ENCODE measurements around the gene ELMO2. TPM values are rescaled to one million over a fixed set of nuclear protein-coding genes. Genes with fewer than 3 reads are reported as not detected.
A peak's percentile ranks its signal among the peaks of the same experiment; 100 is the strongest.

ELMO2 gene
- total RNA-seq, 1 donor, result 48.4 TPM

DNA sequence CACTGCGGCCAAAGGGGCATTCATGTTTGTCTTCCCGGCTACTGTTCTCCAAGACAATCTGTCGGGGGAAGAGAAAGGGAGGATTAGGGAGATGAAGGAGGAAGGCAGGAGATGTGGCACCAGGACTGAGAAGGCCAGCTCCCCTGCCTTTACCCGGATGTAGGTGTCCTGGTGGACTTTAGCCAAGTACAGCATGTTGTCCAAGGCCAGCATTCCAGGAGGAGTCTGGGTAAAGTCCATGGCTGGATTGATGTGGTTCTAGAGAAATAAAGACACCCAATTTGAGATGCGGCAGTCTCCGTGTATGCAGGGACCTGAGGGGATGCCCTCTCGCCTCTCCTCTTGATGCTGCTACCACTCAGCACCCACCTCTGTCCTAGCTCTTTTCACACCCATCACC lies 32.0 kb downstream of the ELMO2 start:
- H3K4me3 ChIP-seq (ENCODE audit: low read depth, low read length), result no peak overlapping the region
- TF ChIP-seq, protein P1, sequence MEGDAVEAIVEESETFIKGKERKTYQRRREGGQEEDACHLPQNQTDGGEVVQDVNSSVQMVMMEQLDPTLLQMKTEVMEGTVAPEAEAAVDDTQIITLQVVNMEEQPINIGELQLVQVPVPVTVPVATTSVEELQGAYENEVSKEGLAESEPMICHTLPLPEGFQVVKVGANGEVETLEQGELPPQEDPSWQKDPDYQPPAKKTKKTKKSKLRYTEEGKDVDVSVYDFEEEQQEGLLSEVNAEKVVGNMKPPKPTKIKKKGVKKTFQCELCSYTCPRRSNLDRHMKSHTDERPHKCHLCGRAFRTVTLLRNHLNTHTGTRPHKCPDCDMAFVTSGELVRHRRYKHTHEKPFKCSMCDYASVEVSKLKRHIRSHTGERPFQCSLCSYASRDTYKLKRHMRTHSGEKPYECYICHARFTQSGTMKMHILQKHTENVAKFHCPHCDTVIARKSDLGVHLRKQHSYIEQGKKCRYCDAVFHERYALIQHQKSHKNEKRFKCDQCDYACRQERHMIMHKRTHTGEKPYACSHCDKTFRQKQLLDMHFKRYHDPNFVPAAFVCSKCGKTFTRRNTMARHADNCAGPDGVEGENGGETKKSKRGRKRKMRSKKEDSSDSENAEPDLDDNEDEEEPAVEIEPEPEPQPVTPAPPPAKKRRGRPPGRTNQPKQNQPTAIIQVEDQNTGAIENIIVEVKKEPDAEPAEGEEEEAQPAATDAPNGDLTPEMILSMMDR (IDR thresholded peaks at IDR 0.05; ENCODE audit: insufficient read depth, low read depth, low read length), result no peak
- DNase-seq (ENCODE audit: low read depth), result no peak

DNA sequence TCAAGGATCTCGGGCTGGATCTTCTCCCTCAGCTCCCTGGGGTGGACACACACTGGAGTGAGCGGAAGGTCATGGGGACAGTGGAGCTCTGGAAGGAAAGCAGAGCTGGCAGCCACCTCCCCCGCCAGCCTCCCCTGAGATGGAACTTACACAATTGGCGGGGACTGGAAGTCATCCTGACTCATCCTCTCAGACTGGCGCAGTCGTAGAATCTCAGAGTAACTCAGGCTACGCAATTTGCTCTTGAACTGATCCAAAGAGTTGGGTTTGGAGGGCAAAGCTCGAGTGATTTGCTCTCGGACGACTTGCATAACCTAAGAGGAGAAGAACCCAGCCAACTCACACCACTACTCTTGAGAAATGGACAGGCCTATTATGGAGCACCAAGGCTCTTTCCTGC lies 34.8 kb downstream of the ELMO2 start:
- TF ChIP-seq, protein P1 (IDR thresholded peaks at IDR 0.05; ENCODE audit: insufficient read depth, low read depth, low read length), result no peak
- no peak for DNase-seq (ENCODE audit: low read depth)
- no peak overlapping the region for H3K4me3 ChIP-seq (ENCODE audit: low read depth, low read length)

DNA sequence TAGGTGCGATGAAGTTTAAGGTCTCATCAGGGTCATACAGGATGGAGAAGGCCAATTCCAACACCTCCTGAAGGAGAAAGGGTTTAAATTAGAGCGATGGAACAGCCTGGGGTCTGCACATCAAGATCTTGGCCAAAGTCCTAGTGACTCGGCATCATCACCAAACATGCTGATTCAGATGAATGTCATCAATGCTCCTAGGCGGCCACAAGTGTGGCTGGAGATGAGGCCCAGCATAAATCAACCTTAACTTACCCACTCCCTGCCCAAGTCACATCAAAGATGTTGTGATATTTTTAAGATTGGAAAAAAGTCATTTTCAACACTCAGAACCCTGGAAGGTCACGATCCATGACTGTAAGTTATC lies 37.5 kb downstream of the ELMO2 start:
- no peak overlapping the region for H3K4me3 ChIP-seq (ENCODE audit: low read depth, low read length)
- TF ChIP-seq, protein P1 (IDR thresholded peaks at IDR 0.05; ENCODE audit: insufficient read depth, low read depth, low read length), result no peak
- peak; percentile 16 for DNase-seq (ENCODE audit: low read depth)

DNA sequence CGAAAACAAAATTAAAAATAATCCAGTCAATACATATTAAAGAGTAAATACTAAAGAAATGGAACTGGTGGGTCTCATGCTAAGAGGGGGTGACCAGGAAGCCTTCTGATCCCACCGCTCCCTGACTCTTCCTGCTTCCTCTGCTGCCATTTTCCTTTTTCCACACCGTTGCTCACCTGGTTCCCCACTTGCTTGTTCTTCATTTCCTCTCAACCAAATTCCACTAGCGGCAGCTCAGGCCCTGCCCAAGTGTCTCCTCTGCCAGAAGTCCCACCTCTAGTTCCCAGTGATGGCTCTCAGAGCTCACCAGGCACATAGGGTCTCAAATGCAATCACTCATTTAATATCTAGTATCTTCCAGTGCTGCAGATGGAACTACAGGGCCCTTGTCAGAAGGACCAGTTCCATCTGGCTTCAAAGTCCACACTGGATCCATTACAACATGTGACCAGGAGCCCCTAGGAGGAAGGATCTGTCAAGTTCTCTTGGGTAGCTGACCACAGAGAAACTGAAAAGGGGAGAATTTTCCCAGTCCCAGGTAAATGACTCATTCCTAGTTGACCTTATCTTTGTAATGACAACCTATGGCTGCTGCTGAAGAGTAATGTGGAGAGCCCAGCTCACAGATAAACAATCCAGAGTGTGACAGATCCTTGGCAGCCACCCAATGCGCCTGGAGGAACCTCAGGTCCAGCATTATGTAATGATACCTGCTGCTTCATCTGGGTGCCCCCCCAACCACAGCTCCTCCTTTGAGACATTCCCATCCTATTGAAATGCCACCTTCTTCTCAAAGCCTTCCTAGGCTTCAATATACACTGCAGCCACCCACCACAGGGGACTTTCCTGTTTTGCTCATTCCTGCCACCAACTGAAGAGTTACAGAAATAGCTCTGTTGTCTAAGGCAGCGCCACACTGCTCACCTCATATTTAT lies 38.2 kb downstream of the ELMO2 start:
- TF ChIP-seq, protein P1 (IDR thresholded peaks at IDR 0.05; ENCODE audit: insufficient read depth, low read depth, low read length), result no peak

DNA sequence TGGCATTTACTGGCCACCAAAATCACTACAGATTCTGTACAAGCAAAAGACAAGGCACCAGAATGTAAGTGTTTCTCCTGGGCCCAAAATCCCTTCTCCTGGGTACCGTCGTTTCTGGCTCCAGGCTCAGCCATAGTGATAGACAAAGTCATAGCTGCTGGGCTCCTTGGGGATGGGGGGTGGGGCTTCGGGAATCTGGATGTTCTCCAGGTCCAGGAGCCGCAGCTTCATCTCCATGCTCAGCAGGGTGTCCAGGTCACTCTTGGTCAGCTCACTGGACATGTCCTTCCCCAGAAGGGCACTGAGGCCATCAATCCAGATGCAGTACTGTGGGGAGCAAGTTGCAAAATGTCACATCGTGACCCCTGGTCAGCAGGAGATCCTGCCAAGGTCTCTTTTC lies 39.2 kb downstream of the ELMO2 start:
- H3K4me3 ChIP-seq (ENCODE audit: low read depth, low read length), result no peak overlapping the region
- TF ChIP-seq, protein P1 (IDR thresholded peaks at IDR 0.05; ENCODE audit: insufficient read depth, low read depth, low read length), result no peak
- no peak for DNase-seq (ENCODE audit: low read depth)

More for the DNA sequence above, 38.2 kb downstream of the ELMO2 start:
- no peak for DNase-seq (ENCODE audit: low read depth)
- no peak overlapping the region for H3K4me3 ChIP-seq (ENCODE audit: low read depth, low read length)

DNA sequence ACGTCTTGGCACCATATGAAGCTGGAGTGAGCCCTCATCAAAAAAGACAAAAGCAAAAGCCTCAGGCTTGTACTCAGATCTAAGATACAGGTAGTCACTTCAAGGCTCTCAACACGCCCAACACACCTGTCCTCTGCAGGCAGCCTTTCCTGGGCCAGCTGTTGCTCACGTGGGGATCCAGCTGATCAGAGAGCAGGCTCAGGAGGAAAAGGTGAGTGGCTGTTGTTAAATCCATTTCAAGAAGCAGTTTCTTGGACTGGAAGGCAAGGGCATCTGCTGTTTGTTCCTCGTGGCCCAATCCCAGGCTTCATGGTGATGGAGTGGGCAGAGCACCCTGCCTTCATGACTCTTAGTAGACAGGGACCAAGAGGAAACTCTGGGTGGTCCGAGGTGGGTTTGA lies 39.6 kb downstream of the ELMO2 start:
- no peak for DNase-seq (ENCODE audit: low read depth)
- TF ChIP-seq, protein P1 (IDR thresholded peaks at IDR 0.05; ENCODE audit: insufficient read depth, low read depth, low read length), result no peak
- H3K4me3 ChIP-seq (ENCODE audit: low read depth, low read length), result no peak overlapping the region
